NCI-H82 treated with DMSO at 0.1 percent for 48 hours (cell line): Measurements from ENCODE around the gene JDP2.
"Not testable (repeated sequence)": the region's sequence is repeated elsewhere in the genome, so short reads cannot be mapped to it uniquely, and the experiment has no call there.

Source experiments
- DNase-seq: peaks from one replicate; lab custom pipeline; 2025; ENCODE audit not compliant: unreplicated experiment; lab: John Stamatoyannopoulos, UW

Gene JDP2, protein sequence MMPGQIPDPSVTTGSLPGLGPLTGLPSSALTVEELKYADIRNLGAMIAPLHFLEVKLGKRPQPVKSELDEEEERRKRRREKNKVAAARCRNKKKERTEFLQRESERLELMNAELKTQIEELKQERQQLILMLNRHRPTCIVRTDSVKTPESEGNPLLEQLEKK

DNA sequence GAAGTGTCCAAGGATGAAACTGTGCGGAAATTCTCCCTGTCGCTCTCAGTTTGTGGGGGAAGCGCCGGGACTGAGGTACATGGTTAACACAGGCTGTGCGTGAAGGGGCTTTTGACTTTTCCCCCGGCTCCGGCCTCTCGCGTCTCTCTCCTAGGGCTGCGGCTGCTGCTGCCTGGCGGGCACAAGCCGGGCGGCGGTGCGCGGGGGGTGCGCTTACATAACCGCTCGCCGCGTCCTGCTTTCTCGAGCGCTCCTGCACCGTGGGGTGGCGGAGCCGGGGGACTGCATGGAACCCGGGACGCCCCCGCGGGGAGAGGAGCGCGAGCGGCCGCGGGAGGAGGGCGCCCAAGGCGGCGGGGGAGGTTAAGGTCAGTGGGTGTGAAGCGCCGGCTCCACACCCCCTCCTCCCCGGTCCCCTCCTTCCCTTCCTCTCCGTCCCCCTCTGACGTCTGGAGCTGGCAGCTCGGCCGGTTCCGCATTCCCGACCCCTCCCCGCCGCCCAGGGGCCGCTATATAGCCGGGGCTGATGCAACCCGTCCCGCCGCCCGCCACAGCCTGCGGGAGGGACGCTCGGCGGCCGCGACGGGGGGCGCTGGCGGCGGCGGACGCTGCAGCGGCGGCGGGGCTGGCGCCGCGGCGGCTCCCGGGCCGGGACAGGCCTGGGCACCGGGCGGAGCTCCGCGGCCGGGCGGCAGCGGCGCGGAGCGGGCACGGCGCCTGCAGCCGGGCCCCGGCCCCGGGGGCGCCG, at the start of gene JDP2:
TSS of gene JDP2 (plus strand) at position 541 of the 748 bp plus-strand sequence. CDS start 9,899 bp downstream, outside the sequence.
- no peak for DNase-seq

DNA sequence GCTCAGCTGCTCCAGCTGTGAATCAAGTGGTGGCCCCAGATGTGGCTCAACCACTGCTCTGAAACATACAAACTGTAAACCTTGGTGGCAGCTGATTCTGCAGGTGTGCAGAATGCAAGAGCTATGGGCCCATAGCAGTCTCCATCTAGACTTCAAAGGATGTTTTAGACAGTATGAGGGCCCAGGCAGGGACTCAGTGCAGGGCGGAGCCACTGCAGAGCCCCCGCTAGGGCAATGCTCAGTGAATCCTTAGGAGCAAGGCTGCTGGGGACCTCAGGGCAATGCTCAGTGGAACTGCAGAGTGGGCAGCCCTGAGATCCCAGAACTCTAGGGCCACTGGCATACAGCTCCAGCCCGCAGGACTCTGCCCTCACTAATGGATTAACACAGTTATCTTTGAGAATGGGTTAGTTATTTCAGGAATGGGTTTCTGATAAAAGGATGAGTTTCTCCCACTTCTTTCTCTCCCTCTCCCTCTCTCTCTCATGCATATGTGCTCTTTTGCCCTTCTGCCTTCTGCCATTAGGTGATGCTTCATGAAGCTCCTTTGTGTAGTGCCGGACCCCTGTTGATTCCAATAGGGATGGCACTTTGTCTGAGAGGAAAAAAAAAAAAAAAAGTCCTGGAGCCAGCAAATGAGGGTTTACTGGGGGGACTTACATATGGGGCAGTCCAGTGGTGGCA, 48.4 kb upstream of the JDP2 start:
- DNase-seq, result no peak

DNA sequence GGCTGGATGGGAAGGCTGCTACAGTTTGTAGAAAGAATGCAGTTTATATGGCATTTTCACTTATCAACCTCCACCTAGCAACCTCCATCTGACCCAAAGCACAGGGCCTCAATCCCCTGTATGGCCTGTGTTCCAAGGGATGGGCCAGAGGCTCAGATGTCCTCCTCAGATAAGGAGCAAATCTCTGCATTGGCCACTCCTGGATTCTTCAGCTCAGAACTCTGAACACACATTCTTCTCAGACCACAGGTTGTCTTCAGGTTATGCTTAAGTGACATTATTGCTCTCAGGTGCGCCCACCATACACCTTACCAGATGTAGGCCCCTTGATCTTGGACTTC, 47.9 kb upstream of the JDP2 start:
- no peak for DNase-seq

DNA sequence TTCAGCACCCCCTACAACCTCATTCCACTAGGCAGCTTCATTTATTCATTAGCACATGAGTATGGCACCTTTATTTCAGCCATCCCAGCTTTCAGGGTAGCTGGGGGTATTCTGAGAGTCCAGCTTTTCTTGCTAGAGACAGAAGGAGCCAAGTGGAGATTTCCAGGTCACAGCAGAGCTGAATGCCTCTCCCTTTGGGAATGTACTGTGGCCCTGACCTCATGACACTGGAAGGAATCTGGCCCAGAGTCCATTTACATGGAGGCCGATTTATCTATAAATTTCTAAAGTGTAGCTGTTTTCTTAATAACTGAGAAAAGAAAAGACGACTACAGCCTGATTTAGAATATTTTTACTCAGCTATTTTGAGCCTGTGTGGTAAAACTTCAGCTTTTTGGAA, 47.2 kb upstream of the JDP2 start:
- no peak for DNase-seq

DNA sequence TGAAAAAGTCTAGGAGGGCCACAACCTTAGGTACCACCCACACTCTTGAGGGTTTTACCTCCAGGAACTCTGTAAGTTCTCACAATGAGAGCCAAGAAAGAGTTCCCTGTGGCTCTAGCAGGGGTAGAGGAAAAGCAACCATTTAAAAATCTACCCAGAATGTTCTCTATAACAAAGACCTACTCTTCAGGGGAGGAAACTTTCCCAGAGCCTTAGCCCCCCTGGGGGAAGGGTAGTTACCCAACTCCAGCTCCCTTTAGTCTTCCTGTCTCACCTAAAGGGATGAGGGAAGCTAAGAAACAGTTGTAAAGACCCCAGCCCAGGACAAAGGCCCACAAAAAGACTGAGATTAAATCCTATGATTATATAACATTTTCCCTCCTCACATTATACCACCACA, 46.2 kb upstream of the JDP2 start:
- DNase-seq, result no peak

DNA sequence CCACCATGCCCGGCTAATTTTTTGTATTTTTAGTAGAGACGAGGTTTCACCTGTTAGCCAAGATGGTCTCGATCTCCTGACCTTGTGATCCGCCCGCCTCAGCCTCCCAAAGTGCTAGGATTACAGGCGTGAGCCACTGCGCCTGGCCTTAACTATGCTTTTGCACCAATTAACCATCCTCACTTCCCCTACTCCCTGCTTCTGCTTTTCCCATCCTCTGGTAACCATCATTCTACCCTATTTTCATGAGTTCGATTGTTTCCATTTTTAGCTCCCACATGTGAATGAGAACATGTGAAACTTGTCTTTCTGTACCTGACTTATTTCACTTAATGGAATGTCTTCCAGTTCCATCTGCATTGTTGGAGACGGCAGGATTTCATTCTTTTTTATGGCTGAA, 44.6 kb upstream of the JDP2 start:
- not testable (repeated sequence) for DNase-seq

DNA sequence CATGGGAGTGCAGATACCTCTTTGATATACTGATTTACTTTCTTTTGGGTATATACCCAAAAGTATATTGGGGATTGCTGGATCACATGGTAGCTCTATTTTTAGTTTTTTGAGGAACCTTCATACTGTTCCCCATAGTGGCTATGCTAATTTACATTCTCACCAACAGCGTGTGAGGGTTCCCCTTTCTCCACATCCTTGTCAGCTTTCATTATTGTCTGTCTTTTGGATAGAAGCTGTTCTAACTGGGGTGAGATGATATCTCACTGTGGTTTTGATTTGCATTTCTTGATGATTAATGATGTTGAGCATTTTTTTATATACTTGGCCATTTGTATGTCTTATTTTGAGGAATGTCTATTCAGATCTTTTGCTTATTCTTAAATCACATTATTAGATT, 44.1 kb upstream of the JDP2 start:
- no peak for DNase-seq

DNA sequence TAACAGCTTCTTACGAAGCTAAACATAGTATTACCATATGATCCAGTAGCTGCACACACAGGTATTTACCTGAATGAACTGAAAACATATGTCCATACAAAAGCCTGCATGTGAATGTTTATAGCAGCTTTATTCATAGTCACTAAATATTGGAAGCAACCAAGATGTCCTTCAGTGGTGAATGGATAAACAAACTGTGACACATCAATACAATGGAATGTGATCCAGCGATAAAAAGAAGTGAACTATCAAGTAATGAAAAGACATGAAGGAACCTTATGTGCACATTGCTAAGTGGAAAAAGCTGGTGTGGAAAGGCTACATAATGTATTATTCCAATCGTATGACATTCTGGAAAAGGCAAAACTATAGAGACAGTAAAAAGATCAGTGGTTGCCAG, 38.1 kb upstream of the JDP2 start:
- DNase-seq, result no peak

DNA sequence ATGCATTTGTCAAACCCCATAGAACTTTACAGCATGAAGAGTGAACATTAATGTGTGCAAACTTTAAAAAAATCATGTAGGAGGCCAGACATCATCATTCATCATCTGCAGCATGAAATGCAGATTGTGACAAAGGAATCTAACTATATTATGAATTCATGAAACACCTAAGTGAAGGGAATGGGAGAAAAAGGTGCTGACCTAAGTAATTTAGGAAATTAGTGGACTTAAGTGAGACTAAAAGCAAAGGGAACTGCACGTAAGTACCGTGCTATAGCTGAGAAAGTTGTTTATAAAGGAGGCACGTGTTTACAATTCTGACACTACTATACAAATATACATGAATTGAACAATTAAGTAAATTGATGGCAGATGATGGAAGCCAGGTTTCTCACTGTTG, 37.6 kb upstream of the JDP2 start:
- no peak for DNase-seq

DNA sequence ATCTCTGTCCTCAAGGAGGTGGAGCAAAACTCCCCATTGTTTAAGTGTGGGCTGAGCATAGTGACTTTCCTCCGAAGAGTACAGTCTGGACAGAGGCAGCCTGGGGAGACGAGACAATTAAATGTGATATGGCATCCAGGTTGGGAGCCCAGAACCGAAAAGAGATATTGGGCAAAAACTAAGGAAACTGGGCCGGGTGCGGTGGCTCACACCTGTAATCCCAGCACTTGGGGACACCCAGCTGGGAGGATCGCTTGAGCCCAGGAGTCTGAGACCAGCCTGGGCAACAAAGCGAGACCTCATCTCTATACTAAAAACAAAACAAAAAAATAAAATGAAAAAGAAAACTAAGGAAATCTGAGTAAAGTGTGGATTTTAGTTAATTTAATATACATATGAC, 35.9 kb upstream of the JDP2 start:
- no peak for DNase-seq

DNA sequence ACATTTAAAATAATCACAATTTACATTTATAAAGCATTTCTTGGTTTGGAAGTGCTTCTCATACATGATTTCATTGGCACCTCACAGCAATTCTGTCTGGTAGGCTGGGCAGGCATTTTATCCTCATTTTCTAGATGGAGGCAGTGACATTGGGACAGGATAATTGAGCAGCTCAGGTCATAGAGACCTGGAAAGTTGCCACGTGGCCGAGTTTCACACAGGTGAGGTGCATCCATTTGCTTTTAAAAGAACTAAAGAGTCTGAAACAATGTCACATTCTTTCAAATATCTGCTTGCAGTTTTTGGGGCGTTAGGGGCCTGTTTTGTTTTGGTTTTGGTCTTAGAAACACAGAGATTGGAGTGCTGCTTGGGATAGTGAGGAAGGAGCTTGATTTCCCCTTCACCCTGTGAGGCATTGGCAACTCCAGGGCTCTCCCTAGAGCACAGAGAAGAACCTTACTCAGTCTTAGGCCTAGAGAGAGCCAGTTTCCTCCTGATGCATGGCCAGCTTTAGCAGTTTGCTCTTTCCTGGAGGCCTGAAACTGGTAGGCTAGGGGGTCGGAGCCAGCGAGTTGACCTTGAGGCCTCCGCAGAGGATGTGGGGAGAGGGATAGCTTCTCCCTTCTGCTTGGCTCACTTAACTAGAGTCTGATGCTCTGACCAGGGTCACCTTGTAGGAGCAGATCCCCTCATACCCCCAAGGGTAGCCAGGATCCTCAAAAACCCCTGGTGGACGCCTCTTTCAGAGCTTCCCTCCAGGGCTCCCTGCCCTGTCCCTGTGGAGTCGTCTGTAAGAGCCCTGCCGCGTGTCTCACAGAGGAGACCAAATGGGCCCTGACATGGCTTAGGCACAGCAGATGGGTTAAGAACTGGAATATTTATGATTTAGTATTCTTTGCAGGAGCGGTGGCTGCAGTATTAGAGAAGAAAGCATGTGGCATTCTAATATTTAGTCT, 34.9 kb upstream of the JDP2 start:
- no peak for DNase-seq

DNA sequence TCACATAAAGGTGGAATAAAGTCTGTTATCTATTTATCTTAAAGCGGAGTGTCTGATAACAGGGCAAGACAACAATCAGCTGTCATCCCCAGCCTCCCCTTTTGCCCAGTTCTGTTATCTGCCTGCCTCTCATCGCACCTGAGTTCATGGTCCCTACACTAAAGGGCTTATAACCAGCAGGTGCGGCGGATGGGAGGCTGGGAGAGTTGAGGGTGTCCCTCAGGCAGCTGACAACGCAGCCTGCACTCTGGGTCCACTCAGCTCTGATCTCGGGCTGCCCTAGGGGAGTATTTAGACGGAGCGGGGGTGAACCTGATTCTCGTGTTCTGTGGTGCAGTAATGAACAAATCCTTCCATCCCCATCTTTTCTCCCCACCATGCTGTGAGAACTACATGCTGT, 34.0 kb upstream of the JDP2 start:
- no peak for DNase-seq

DNA sequence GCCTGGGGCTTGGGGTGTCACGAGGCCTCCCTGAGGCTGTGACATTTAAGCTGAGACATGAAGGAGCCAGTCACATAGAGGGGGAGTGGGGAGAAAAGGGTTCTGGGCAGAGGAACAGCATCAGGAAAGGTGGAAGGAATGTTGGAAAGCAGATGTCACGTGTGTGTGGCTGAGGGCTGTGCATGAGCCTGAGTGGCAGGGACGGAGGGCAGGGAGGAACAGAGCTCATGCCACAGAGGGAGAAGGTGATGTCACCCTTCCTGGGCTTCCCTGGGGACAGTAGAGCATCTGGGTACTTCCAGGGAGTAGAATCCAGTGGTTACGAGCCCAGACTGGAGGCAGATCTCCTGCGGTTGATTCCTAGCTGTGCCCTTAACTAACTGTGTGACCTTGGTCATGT, 32.0 kb upstream of the JDP2 start:
- no peak for DNase-seq

DNA sequence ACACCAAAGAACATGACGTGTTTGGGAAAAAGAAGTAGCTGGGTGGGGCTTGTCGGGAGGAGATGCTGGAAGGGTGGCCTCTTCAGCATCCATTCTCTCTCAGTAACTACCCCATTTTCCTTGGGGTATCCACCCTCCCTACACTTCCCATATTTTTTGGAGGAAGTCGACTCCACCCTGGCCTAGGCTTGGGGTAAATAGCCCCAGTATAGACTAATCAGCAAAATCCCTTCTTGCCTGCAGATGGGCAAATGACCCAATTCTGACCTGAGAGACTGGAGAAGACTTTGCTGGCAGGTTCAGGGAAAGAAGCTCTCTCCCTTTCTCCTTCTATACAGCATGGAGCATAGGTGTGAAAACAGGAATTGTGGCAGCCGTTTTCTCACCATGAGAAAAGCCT, 28.5 kb upstream of the JDP2 start:
- DNase-seq, result no peak

DNA sequence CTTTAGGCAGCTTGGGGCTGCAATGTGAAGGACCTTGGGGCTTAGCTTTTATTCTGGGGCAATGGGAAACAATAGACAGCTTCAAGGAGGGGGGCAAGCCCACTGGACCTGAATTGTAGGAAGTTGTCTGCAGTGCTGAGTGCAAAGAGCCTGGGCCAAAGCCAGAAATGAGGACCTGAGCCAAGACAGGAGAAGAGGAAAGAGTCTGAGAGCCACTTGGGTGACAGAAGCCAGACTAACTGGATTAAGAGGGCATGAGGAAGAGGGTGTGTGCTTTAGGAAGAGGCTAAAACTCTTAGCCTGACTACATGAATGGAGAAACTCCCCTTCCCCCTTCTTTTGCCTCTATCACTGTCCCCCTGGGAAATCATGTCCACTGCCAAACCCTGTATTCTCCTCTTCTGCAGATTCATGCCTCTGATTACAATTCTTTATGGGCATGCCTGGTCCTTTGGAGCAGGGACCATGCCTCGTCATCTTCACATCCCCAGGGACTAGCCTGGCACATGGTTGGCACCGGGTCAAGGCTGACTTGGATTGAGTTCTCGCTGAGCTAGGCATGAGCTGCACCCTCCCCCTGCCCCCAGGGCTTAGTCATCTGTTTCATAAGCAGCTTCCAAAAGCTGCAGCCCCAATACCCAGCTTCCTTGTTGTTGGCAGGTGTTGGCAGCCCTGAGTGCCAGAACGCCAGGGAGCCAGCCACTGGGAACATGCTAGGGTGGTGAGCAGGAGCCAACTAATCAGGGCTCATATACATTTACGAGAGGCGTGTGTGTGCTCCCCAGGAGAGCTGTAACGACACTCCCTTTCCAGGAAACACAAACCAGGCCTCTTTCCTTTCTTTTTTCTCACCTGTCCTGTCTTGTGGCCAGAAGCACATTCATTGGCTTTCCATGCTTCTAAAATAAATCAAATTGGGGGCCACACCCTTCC, 27.7 kb upstream of the JDP2 start:
- DNase-seq, result no peak

DNA sequence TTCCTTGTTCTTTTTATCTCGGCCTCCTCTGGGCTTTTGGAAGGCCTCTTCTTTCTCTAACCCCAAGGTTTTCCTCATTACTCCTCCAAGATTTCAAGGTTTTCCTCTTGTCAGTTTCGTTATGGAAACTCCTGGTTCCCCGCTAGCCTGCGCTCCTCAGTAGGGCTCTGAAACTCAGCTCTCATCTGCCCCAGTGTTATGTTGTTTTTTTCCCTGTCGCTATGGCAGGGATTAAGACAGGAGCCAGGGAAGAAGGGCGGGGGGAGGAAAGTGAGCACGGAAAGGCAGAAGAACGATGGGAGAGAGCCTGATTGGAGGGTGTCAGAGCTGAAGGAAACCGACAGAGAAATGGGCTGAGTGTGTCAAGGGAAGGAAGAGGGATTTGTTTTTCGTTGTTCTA, 26.5 kb upstream of the JDP2 start:
- peak; percentile 70 for DNase-seq

DNA sequence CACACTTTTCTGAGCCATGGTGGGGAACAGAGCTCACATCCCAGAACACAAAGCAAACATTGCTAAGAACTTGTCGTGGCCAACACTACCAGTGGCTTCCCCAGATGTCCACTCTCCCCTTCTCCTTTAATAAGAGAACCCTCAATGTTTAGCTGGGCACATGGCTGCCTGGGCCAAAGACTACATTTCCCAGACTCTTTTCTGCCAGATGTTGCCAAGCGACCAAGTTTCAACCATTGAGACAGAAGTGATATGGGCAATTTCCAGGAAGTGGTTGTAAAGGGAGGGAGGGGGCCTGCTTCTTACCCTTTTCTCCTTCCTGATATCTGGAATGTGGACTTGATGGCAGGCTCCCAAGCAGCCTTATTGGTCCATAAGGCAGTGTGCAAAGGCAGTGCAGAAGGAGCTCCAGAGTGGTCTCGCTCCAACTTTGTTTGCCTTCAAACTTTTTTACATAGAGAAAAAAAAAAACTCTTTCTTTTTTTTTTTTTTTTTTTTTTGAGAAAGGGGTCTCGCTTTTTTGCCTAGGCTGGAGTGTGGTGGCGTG, 24.9 kb upstream of the JDP2 start:
- DNase-seq, result no peak

DNA sequence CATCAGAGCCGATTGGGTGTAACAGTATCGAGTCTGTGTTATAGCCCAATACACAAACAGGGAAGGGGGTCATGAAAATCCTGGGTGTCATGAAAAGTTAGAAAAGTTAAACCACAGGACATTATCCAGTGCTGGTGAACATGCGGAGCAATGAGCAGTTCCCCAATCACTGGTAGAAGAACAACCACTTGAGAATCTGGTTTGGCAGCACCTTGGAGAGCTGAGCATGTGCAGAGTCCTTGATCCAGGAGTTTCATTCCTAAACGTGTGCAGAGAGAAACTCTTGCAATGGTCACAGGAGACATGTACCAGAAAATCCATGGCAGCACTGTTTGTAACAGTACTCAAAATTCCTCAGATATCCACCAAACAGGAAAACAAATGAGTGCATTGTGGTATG, 23.0 kb upstream of the JDP2 start:
- DNase-seq, result no peak

DNA sequence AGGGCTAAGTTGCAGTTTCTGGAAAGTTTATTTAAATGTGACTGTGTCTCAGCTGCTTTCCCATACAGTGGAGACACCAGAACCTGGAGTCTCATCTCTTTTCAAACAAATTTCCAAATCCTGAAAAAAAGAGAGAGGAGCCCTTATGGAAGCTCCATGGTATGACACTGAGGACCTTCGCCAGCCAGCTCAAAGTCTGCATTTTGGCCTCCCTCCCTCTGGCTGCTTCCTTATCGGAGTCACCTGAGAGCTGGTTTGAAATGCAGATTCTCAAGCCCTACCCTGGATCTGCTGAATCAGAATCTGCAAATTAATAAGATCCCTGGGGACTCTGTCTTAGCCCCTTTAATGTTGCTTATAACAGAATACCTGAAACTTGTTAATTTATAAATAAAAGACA, 21.7 kb upstream of the JDP2 start:
- DNase-seq, result no peak

DNA sequence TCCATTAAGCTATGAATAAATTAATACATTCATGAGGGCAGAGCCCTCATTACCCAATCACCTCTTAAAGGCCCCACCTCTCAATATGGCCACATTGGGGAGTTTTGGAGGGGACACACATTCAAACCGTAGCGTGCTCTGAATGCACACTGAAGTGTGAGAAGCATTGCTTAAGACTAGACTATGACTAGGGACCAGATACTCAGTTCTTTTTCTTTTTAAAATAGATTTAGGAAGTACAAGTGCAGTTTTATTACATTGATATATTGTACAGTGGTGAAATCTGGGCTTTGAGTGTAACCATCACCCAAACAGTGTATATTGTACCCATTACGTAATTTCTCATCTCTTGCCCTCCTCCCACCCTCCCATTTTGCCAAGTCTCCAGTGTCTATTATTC, 21.0 kb upstream of the JDP2 start:
- no peak for DNase-seq
